ENCODE results near the gene CENPO.

The CENPO gene

DNA sequence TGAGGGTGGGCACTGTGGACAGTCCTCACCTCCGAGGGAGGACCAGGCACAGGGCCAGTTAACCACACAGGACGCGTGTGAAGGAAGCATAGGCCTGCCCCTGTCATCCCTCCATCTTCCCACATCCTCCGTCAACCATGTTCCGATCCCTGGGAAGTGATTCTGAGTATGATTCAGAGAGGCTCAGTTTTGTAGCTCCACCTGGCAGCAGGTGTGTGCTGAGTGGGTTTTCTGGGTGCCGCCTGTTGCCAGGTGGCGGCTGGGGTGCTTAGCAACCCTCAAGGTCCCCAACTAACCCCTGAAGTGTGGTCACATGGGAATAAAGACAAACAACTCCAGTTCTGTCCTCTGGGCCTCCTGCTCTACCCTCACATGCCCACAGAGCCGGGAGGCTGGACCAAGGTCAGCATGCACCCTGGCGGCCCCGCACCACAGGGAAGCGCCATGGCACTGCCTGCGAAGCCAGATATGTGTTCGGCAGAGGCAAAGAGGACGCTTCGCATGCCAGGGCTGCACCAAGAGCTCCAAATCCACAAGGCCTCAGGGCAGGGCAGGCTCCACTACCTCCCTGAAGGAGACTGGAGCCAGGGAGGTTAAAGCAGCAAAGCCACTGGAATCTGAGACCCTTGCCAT, 66.9 kb downstream of the CENPO start:
- TF ChIP-seq, protein P1, sequence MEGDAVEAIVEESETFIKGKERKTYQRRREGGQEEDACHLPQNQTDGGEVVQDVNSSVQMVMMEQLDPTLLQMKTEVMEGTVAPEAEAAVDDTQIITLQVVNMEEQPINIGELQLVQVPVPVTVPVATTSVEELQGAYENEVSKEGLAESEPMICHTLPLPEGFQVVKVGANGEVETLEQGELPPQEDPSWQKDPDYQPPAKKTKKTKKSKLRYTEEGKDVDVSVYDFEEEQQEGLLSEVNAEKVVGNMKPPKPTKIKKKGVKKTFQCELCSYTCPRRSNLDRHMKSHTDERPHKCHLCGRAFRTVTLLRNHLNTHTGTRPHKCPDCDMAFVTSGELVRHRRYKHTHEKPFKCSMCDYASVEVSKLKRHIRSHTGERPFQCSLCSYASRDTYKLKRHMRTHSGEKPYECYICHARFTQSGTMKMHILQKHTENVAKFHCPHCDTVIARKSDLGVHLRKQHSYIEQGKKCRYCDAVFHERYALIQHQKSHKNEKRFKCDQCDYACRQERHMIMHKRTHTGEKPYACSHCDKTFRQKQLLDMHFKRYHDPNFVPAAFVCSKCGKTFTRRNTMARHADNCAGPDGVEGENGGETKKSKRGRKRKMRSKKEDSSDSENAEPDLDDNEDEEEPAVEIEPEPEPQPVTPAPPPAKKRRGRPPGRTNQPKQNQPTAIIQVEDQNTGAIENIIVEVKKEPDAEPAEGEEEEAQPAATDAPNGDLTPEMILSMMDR (IDR thresholded peaks at IDR 0.05; ENCODE audit: extremely low read depth, insufficient read depth, missing control alignments), result no peak
- no peak for DNase-seq (ENCODE audit: low spot score)
- in situ Hi-C loops (cut with MboI; ENCODE audit: low pct_unique_long_range_greater_than_20kb, low sequenced_read_pairs, unreplicated experiment), result no loop called here

DNA sequence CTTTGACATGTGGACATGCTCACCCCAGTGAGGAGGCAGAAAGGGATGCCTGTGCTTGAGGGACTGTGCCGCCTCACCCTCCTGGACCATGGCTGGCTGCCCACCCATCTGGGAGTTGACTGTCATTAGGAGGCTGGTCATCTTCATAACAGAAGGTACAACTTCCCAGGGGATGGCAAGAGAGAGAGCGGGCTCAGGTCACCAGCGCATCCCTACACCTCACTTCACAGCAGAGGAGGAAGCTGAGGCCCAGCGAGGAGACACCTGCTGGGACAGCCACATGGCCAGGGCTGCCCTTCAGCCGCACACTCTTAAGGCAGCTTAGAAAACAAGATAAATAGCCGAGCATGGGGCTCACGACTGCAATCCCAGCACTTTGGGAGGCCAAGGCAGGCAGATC, 67.4 kb downstream of the CENPO start:
- DNase-seq (ENCODE audit: low spot score), result no peak
- in situ Hi-C loops (cut with MboI; ENCODE audit: low pct_unique_long_range_greater_than_20kb, low sequenced_read_pairs, unreplicated experiment), result no loop called here
- TF ChIP-seq, protein P1 (IDR thresholded peaks at IDR 0.05; ENCODE audit: extremely low read depth, insufficient read depth, missing control alignments), result no peak

DNA sequence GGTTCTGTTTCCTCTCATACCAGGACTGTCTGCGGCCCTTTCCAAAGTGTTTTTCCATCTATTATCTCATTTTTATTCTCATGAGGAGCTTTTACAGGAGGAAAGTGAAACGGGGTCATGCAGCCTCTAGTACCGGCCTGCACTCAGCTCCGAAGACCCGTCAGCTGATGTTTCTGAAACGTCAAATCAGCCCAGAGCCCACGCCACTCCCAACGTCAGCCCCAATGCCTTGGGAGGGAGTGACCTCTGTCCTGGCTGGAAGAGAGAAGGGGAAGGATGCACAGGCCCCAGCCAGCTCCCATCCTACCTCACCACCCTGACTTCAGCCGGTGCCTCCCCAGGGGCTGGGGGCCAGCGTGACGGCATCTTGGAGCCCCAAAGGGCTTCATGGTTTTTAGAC, 68.3 kb downstream of the CENPO start:
- DNase-seq (ENCODE audit: low spot score), result no peak
- TF ChIP-seq, protein P1 (IDR thresholded peaks at IDR 0.05; ENCODE audit: extremely low read depth, insufficient read depth, missing control alignments), result no peak
- in situ Hi-C loops (cut with MboI; ENCODE audit: low pct_unique_long_range_greater_than_20kb, low sequenced_read_pairs, unreplicated experiment), result no loop called here

DNA sequence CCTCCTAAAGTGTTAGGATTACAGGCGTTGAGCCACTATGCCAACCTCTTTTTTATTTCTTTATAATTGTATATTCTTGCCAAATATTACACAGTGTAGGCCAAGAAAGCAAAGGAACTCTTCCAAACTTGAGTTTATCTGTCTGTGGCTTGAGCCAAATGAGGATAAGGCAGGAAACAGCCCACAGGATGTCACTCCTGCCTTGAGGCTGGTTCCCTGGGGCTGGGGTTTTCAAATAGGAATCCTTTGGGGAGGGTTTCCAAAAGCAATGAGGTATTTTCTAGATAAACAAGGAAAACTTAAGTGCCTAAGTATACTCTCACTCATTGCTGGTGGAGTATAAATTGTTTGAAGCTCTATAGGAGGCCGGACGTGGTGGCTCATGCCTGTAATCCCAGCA, 70.4 kb downstream of the CENPO start:
- in situ Hi-C loops (cut with MboI; ENCODE audit: low pct_unique_long_range_greater_than_20kb, low sequenced_read_pairs, unreplicated experiment), result no loop called here
- TF ChIP-seq, protein P1 (IDR thresholded peaks at IDR 0.05; ENCODE audit: extremely low read depth, insufficient read depth, missing control alignments), result no peak
- no peak for DNase-seq (ENCODE audit: low spot score)

DNA sequence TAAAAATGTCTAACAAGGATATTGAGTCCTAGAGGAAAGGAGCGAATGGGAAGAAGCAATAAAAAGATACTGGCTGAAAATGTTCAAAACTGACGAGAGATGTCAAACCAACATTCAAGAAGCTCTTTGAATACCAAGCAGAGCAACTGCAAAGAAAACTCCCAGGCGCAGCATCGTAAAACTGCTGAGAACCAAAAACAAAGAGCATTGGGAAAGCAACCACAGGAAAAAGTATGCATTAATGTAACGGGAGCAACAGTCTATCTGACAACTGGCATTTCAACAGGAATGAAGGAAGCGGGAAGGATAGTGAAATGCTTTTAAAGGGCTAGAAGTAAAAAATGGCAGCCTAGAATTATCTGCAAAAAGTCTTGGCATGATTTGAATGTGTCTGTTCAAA, 73.7 kb downstream of the CENPO start:
- TF ChIP-seq, protein P1 (IDR thresholded peaks at IDR 0.05; ENCODE audit: extremely low read depth, insufficient read depth, missing control alignments), result no peak
- in situ Hi-C loops (cut with MboI; ENCODE audit: low pct_unique_long_range_greater_than_20kb, low sequenced_read_pairs, unreplicated experiment), result no loop called here
- no peak for DNase-seq (ENCODE audit: low spot score)

DNA sequence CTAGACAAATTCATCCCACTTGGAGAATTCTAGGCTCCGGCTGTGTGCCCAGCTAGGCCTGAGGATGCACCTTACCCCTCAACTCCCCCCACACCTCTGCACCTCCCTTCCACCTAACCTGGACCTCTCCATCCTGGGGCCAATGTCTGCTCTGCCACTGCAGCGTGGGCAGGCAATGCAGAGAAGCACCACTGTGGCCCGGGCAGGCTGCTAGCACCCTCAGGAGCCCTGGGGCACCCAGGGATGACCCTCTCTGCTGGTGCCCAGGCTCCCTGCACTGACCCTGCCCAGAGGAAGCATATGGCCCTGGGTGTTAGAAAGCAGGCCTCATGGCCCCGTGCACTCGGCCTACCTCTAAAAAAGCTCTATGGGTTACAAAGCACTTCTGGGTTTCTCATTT, 77.2 kb downstream of the CENPO start:
- no peak for DNase-seq (ENCODE audit: low spot score)
- TF ChIP-seq, protein P1 (IDR thresholded peaks at IDR 0.05; ENCODE audit: extremely low read depth, insufficient read depth, missing control alignments), result no peak
- in situ Hi-C loops (cut with MboI; ENCODE audit: low pct_unique_long_range_greater_than_20kb, low sequenced_read_pairs, unreplicated experiment), result no loop called here
